ENCODE data around the gene RNF149. TPM values are rescaled to one million over a fixed set of nuclear protein-coding genes. Genes with fewer than 3 reads are reported as not detected.

The RNF149 gene
- total RNA-seq, 6 experiments from 2014 or later: 24.6 to 33.4 (median 26.0) TPM

DNA sequence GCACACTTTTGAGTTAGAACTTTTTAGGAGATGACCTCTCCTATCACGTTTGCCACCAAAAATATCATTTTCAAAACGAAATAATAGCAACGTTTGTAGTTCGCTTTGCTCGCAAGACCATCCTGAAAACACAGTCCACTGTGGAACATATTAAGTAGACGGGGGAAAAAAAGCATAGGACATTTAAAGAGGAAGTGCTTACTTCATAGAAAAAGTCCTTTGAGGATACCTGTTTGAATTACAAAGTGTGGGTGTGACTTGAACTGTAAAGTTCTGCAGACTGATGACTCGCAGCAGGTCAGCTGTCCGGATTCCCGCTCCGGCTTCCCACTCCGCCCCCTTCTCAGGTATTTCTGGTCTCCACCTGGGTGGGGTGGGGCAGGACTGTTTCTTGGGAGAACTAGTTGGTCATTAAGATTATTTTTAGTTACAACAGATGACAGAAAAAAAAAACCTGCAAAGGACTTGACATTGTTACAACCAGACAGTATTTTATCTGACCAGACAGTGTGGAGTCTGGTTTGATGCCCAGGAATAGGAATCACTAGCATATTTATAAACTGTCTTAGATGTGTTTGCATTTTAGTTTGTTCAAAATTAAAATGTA lies 42.5 kb downstream of the RNF149 start:
- no peak for TF ChIP-seq CTCF (IDR thresholded peaks at IDR 0.05)
- no peak for DNase-seq
- H3K36me3 Mint-ChIP-seq (ENCODE audit: low read depth): peaks cover 42% of the 10 kb centered on the region
- H3K27ac Mint-ChIP-seq: no peak overlapping the region
- H3K4me1 Mint-ChIP-seq (ENCODE audit: low read depth): no peaks in the 10 kb centered on the region
- peaks cover 5% of the 10 kb centered on the region for H3K27me3 Mint-ChIP-seq (ENCODE audit: insufficient read depth)
- H3K9me3 Mint-ChIP-seq: no peaks in the 10 kb centered on the region
- H3K4me3 Mint-ChIP-seq: no peak overlapping the region

DNA sequence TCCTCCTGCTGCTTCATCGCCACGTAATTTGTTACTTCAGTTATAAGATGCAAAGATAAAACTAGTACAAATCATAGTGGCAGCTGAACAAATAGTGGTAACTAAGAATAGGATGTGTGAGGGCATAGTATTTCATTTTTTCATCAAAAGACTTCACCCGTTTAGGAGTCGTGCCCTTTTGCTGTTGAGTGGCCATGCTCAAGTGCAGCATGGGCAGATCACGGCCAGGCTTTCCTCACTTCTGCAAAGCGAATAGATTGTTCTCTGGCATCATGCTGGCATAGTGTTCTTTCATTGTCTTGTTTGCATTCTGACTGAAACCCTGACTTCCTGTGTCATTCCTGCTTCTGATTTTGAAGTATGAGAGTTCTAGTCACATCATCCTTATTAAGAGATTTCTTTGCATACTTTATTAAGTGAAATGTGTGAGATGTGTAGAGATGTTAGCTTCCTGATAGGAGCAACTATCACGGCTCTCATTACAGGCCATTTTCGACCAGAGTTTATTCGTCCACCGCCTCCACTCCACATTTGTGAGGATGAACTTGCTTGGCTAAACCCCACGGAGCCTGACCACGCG lies 44.1 kb downstream of the RNF149 start:
- peaks cover 2% of the 10 kb centered on the region; the same call in 1 of the 2 replicates for H3K27me3 Mint-ChIP-seq (ENCODE audit: insufficient read depth)
- H3K9me3 Mint-ChIP-seq: no peaks in the 10 kb centered on the region
- no peak for DNase-seq
- no peaks in the 10 kb centered on the region for H3K4me1 Mint-ChIP-seq (ENCODE audit: low read depth)
- H3K4me3 Mint-ChIP-seq: no peak overlapping the region
- H3K27ac Mint-ChIP-seq: no peak overlapping the region; the same call in 1 of the 2 replicates
- peaks cover 37% of the 10 kb centered on the region for H3K36me3 Mint-ChIP-seq (ENCODE audit: low read depth)
- no peak for TF ChIP-seq CTCF (IDR thresholded peaks at IDR 0.05)

DNA sequence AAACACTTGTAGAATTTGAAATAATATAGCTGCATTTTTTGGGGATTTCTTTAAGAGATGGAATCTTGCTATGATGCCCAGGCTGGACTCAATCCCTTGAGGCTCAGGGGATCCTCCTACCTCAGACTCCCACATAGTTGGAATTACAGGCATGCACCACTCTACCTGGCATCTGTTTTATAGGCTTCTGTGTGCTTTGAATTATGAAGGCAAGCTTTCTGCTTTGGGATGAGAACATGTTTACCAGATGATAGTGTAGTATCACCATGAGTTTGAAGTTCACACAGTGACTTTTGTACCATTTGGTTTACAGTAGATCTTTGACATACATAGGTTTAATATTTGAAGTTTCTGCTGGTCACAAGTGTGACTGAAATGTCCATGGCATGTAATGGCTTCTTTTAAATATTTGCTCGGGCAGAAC lies 45.1 kb downstream of the RNF149 start:
- no peaks in the 10 kb centered on the region for H3K4me1 Mint-ChIP-seq (ENCODE audit: low read depth)
- no peak overlapping the region for H3K4me3 Mint-ChIP-seq
- DNase-seq: no peak
- H3K9me3 Mint-ChIP-seq: no peaks in the 10 kb centered on the region
- H3K27ac Mint-ChIP-seq: no peak overlapping the region
- no peak for TF ChIP-seq CTCF (IDR thresholded peaks at IDR 0.05)
- peaks cover 43% of the 10 kb centered on the region for H3K36me3 Mint-ChIP-seq (ENCODE audit: low read depth)
- H3K27me3 Mint-ChIP-seq (ENCODE audit: insufficient read depth): peaks cover 2% of the 10 kb centered on the region; the same call in 1 of the 2 replicates

GRCh38 chr2:101262142-101262541 lies 46.4 kb downstream of the RNF149 start:
- H3K9me3 Mint-ChIP-seq: no peaks in the 10 kb centered on the region
- H3K36me3 Mint-ChIP-seq (ENCODE audit: low read depth): peaks cover 38% of the 10 kb centered on the region
- no peaks in the 10 kb centered on the region for H3K27me3 Mint-ChIP-seq (ENCODE audit: insufficient read depth)
- no peak overlapping the region for H3K27ac Mint-ChIP-seq
- H3K4me3 Mint-ChIP-seq: no peak overlapping the region
- no peaks in the 10 kb centered on the region for H3K4me1 Mint-ChIP-seq (ENCODE audit: low read depth)
- DNase-seq: no peak
- TF ChIP-seq CTCF (IDR thresholded peaks at IDR 0.05): no peak

- H3K4me3 Mint-ChIP-seq: no peak overlapping the region
- H3K4me1 Mint-ChIP-seq (ENCODE audit: low read depth): peaks cover 27% of the 10 kb centered on the region
- H3K9me3 Mint-ChIP-seq: no peaks in the 10 kb centered on the region
- H3K27ac Mint-ChIP-seq: no peak overlapping the region
- no peaks in the 10 kb centered on the region for H3K27me3 Mint-ChIP-seq (ENCODE audit: insufficient read depth)
- no peak for TF ChIP-seq CTCF (IDR thresholded peaks at IDR 0.05)
- DNase-seq: no peak
- peaks cover 26% of the 10 kb centered on the region for H3K36me3 Mint-ChIP-seq (ENCODE audit: low read depth)
Measured at GRCh38 chr2:101258804-101259203, 49.7 kb downstream of the RNF149 start.

Data from HFFc6 (cell line).